Subcutaneous adipose tissue (tissue), 4 donors: ENCODE data around the gene ZNF609. TPM values are rescaled to one million over a fixed set of nuclear protein-coding genes. Genes with fewer than 3 reads are reported as not detected.

ENCODE experiments used
- CTCF ChIP-seq: fragments of 450-650 bp; IDR thresholded peaks from one replicate; pipeline ENCODE4 v1.5.1; 2016; ENCODE audit warnings: low read depth, mild to moderate bottlenecking, control low read depth, antibody characterized with exemption, moderate library complexity
- total RNA-seq, 4 donors: library from RNA; depleted of rRNA; stranded (reverse); fragments of >200 nt; gene quantifications; one replicate each; pipeline ENCODE4 v1.1.0, GENCODE V29; 2016

The ZNF609 gene, protein sequence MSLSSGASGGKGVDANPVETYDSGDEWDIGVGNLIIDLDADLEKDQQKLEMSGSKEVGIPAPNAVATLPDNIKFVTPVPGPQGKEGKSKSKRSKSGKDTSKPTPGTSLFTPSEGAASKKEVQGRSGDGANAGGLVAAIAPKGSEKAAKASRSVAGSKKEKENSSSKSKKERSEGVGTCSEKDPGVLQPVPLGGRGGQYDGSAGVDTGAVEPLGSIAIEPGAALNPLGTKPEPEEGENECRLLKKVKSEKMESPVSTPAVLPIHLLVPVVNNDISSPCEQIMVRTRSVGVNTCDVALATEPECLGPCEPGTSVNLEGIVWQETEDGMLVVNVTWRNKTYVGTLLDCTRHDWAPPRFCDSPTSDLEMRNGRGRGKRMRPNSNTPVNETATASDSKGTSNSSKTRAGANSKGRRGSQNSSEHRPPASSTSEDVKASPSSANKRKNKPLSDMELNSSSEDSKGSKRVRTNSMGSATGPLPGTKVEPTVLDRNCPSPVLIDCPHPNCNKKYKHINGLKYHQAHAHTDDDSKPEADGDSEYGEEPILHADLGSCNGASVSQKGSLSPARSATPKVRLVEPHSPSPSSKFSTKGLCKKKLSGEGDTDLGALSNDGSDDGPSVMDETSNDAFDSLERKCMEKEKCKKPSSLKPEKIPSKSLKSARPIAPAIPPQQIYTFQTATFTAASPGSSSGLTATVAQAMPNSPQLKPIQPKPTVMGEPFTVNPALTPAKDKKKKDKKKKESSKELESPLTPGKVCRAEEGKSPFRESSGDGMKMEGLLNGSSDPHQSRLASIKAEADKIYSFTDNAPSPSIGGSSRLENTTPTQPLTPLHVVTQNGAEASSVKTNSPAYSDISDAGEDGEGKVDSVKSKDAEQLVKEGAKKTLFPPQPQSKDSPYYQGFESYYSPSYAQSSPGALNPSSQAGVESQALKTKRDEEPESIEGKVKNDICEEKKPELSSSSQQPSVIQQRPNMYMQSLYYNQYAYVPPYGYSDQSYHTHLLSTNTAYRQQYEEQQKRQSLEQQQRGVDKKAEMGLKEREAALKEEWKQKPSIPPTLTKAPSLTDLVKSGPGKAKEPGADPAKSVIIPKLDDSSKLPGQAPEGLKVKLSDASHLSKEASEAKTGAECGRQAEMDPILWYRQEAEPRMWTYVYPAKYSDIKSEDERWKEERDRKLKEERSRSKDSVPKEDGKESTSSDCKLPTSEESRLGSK (N-terminal part only)
- 10 to 100 TPM; 23.0 to 26.9 (median 24.1) TPM for total RNA-seq

DNA sequence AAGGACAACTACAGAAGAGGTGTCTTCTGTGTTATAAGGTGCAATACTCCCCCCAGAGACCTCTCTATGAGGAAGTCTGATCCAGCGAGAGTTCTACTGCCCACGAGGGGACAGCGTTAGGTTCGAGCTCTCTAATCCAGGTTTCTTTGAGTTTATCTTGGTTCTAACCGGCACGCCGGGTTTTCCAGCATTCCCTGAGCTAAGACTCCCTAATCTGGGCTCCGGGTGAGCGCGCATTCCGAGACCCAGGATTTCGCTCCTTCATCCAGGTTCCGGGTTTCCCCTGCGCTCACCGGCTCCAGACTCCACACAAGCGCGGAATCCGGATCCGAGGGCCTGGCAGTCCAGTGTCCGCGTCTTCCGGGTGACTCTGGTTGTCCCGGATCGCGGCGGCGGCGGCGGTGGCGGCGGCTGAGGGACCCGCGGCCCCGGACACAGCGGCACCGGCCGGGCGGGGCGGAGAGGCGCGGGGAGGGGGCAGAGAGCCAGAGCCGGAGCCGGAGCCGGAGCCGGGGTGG, at the start of gene ZNF609:
Gene ZNF609, plus strand, starts transcription at position 373 of the 518 bp plus-strand sequence. CDS start 38,842 bp downstream, outside the sequence.
- TF ChIP-seq CTCF: no peak

DNA sequence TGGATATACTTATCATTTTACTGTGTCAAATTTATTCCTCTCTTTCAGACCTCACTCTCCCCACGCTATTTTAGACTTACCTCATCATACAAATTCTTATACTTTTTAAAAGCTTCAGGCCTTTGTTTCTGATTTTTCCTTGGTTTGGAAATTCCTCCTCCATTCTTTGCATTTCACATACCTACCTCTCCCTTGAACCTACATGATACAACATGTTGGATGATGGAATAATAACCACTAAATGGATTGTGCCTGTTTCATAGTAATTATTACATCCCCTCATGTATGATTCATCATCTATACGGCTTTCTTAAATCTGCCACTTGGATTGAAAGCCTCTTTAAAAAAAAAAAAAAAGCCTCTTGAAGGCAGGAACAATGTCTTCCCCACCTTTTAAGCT, 48.2 kb upstream of the ZNF609 start:
- TF ChIP-seq CTCF: no peak

- no peak for TF ChIP-seq CTCF
Measured at GRCh38 chr15:64422697-64423096, 37.7 kb upstream of the ZNF609 start.

GRCh38 chr15:64423970-64424369, 36.4 kb upstream of the ZNF609 start:
- TF ChIP-seq CTCF: no peak

DNA sequence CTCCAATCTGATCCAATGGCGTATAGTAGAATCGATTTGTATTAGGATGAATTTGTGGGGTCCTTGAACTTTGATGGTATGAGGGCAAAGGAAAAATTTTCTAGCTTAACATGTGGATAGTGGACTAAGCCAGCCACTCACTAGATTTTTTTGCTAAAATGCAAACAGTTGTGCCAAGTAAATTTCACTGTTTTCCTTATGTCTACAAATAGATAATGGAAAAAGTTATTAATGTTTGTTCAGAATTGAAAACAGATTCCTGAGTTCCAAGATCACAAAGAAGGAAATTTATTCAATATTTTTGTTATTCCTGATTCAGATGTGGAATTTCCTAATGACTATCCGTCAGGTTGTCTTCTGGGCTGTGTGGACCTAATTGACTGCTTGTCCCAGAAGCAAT, 35.2 kb upstream of the ZNF609 start:
- TF ChIP-seq CTCF: no peak

DNA sequence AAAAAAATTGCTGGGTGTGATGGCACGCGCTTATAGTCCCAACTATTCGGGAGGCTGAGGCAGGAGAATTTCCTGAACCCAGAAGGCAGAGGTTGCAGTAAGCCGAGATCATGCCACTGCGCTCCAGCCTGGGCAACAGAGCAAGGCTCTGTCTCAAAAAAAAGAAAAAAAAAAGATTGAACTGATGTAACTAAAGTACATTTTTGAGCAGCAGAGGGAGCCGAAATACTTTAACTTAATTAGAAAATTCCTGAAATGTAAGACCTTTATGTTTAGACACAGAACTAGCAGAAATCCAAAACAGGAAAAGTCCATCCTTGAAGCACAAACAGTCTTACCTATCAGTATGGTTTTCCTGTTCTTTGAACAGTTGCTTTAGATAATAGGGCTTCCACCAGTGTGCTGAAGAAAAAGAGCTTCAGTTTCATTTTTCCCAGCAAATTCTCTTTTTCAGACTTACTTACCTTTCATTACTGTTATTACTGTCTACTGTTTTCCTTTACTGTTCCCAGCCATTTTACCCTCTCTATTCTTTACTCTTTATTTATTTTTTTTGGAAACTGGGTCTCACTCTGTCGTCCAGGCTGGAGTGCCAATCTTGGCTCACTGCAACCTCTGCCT, 33.4 kb upstream of the ZNF609 start:
- TF ChIP-seq CTCF: no peak
